K562 (cell line): ENCODE data around the gene PLCL1. TPM values are rescaled to one million over a fixed set of nuclear protein-coding genes. Genes with fewer than 3 reads are reported as not detected.

Source experiments
- ATAC-seq: fragments of 200-7000 bp; cut with Tn5 transposase; 3 replicates; pipeline ENCODE4 v1.9.1; 2020; ENCODE audit warnings: moderate library complexity
- BruUV-seq: library from RNA; stranded (reverse); fragments of 400-500 nt; replicated peaks from 2 replicates; lab custom pipeline; 2021; lab: Mats Ljungman, UMichigan
- CTCF ChIA-PET: fragments of 300-600 bp; formaldehyde crosslinking; extraction: SDS; loops from one replicate; lab custom pipeline; 2021; ENCODE audit warnings: low intra/inter-chr PET ratio; lab: Yijun Ruan, JAX
- POLR2A ChIA-PET: fragments of 300-600, 350-650 bp; sonication (Branson Sonifier 250); formaldehyde crosslinking; extraction: SDS; loops from one replicate; lab custom pipeline; 2021; ENCODE audit warnings: antibody characterized with exemption, inconsistent platforms; lab: Yijun Ruan, JAX
- DNase-seq, 4 experiments: peaks; one replicate each; pipeline versions ENCODE4 v3.0.0 to v3.0.0-alpha.2; 2011 to 2018; ENCODE audit warnings: low spot score in 3 of 4, mixed read lengths in 3 of 4; ENCODE audit errors: extremely low read depth in 1 of 4
- FAIRE-seq: peaks from 2 replicates; lab custom pipeline; 2011; peaks lifted over from hg19 to GRCh38; lab: Jason Lieb, UNC
- H2AFZ ChIP-seq: 2 replicates; pipeline ENCODE4 v1.6.0; 2011; ENCODE audit warnings: low read depth, low read length, control low read depth, inconsistent platforms
- H3K27ac ChIP-seq: fragments of 200-600 bp; 3 replicates; pipeline ENCODE4 v1.8.0; 2011; ENCODE audit warnings: low read depth, mild to moderate bottlenecking, control low read depth, inconsistent platforms, low read length, moderate library complexity, mixed read lengths; ENCODE audit errors: extremely low read depth
- H3K27me3 ChIP-seq, 2 experiments: fragments of 300-600 bp in 1 of 2; 2 replicates in 1 of 2; 3 replicates in 1 of 2; pipeline versions ENCODE4 v1.6.0 to v1.8.0; 2011; ENCODE audit warnings: inconsistent platforms in 2 of 2, low read length in 2 of 2, mild to moderate bottlenecking in 1 of 2, mixed read lengths in 1 of 2, moderate library complexity in 1 of 2; ENCODE audit not compliant: control insufficient read depth in 2 of 2, insufficient read depth in 2 of 2
- H3K36me3 ChIP-seq: fragments of 300-600 bp; 3 replicates; pipeline ENCODE4 v1.8.0; 2011; ENCODE audit warnings: mild to moderate bottlenecking, low read length, inconsistent platforms; ENCODE audit not compliant: control insufficient read depth, insufficient read depth
- H3K4me1 ChIP-seq, 2 experiments: fragments of 200-600 bp in 1 of 2; replicated peaks in 1 of 2; 2 replicates in 1 of 2; 3 replicates in 1 of 2; pipeline versions ENCODE4 v1.5.1 to v1.8.0; 2011; ENCODE audit warnings: inconsistent platforms in 2 of 2, low read length in 2 of 2, mild to moderate bottlenecking in 1 of 2, mixed read lengths in 1 of 2, moderate library complexity in 1 of 2; ENCODE audit not compliant: control insufficient read depth in 2 of 2, insufficient read depth in 2 of 2
- H3K4me2 ChIP-seq: 2 replicates; pipeline ENCODE4 v1.6.1; 2011; ENCODE audit warnings: low read length, control low read depth, inconsistent platforms, mixed read lengths; ENCODE audit not compliant: insufficient read depth
- H3K4me3 ChIP-seq: fragments of 200-600 bp; sonication (generic), shearing (Covaris generic); 2 replicates; pipeline ENCODE4 v1.5.1; 2016; ENCODE audit warnings: control low read depth, inconsistent platforms
- H3K79me2 ChIP-seq: fragments of 200-600 bp; 3 replicates; pipeline ENCODE4 v1.8.0; 2011; ENCODE audit warnings: low read length, inconsistent platforms; ENCODE audit not compliant: control insufficient read depth, insufficient read depth
- H3K9ac ChIP-seq, 2 experiments: 2 replicates each; pipeline versions ENCODE4 v1.6.0 to v1.6.1; 2011; ENCODE audit warnings: low read depth in 2 of 2, low read length in 2 of 2, control low read depth in 1 of 2, inconsistent platforms in 1 of 2, mild to moderate bottlenecking in 1 of 2, mixed read lengths in 1 of 2; ENCODE audit not compliant: insufficient read depth in 1 of 2
- H3K9me1 ChIP-seq: one replicate; pipeline ENCODE4 v1.6.0; 2011; ENCODE audit warnings: inconsistent platforms, mild to moderate bottlenecking, low read length, moderate library complexity; ENCODE audit not compliant: control insufficient read depth, insufficient read depth
- H3K9me3 ChIP-seq: replicated peaks from 2 replicates; pipeline ENCODE4 v1.5.1; 2011; ENCODE audit warnings: low read depth, low read length, inconsistent platforms; ENCODE audit not compliant: control insufficient read depth, insufficient read depth
- H4K20me1 ChIP-seq: replicated peaks from 2 replicates; pipeline ENCODE4 v1.6.1; 2011; ENCODE audit warnings: low read length, inconsistent platforms, mixed read lengths; ENCODE audit not compliant: control insufficient read depth, insufficient read depth
- CBX3 ChIP-seq, 2 experiments: IDR thresholded peaks; 1 replicate in 1 of 2; 2 replicates in 1 of 2; pipeline ENCODE4 v1.6.1; 2012; ENCODE audit warnings: inconsistent platforms in 2 of 2, low read length in 2 of 2, borderline replicate concordance in 1 of 2, control low read depth in 1 of 2
- CCAR2 ChIP-seq: fragments of 200-400 bp; formaldehyde crosslinking; IDR thresholded peaks from 2 replicates; pipeline ENCODE4 v1.6.1; 2017; ENCODE audit warnings: mild to moderate bottlenecking, low read depth, low read length
- HMBOX1 ChIP-seq: sonication (generic); IDR thresholded peaks from 2 replicates; pipeline ENCODE4 v1.6.1; 2016
- PHB ChIP-seq: fragments of 250-450 bp; sonication (Bioruptor Pico); IDR thresholded peaks from 2 replicates; pipeline ENCODE4 v1.5.0; 2021
- SIRT6 ChIP-seq: IDR thresholded peaks from one replicate; pipeline ENCODE4 v1.6.1; 2012; ENCODE audit warnings: low read depth, mild to moderate bottlenecking, control low read depth, inconsistent platforms, low read length, moderate library complexity
- TAF9B ChIP-seq: fragments of 450-650 bp; IDR thresholded peaks from 2 replicates; pipeline ENCODE4 v1.6.1; 2018; ENCODE audit warnings: mild to moderate bottlenecking; ENCODE audit not compliant: partially characterized antibody
- U2AF2 ChIP-seq: fragments of 200-400 bp; formaldehyde crosslinking; optimal IDR thresholded peaks from 2 replicates; pipeline ENCODE3; 2017; ENCODE audit warnings: low read depth, mild to moderate bottlenecking, low read length
- YBX1 ChIP-seq: fragments of 450-650 bp; IDR thresholded peaks from 2 replicates; pipeline ENCODE4 v1.7.1; 2016; ENCODE audit warnings: mild to moderate bottlenecking
- ZNF121 ChIP-seq: sonication (generic); formaldehyde crosslinking; conservative IDR thresholded peaks from 2 replicates; pipeline ENCODE4 v1.8.0; 2022; ENCODE audit warnings: missing genetic modification reagents
- ZNF316 ChIP-seq: fragments of 450-650 bp; IDR thresholded peaks from 2 replicates; pipeline ENCODE4 v1.6.1; 2016
- WGBS: fragments of 100-300 bp; shearing (Covaris generic); methylation state at CpG from one replicate; pipeline ENCODE4 v1.1.6; 2016; ENCODE audit warnings: low coverage, mixed read lengths; ENCODE audit not compliant: insufficient coverage; ENCODE audit errors: missing lambda C conversion rate; 5-methylcytosine and 5-hydroxymethylcytosine counted together
- in situ Hi-C: fragments of 300-500 bp; cut with MboI; formaldehyde crosslinking; loops from 4 replicates; pipeline ENCODE4 v1.15.0; 2018; ENCODE audit warnings: inconsistent platforms, mixed read lengths
- intact Hi-C: fragments of 100-400 bp; cut with micrococcal nuclease; formaldehyde crosslinking; loops from 2 replicates; pipeline ENCODE4 v1.14.2; 2022
- polyA plus RNA-seq, 8 experiments: library from polyadenylated mRNA; depleted of rRNA in 4 of 8; stranded (reverse) in 5 of 8; unstranded in 3 of 8; fragments of >200 nt; fragmentation: Nextera tagmentation in 2 of 8; fragmentation: Illumina TruSeq in 1 of 8; extraction: Ambion mirVana in 2 of 8; extraction: Trizol in 1 of 8; gene quantifications; 2 replicates each; pipeline versions ENCODE4 v1.2.1 to v1.2.3, GENCODE V29; 2011 to 2014; ENCODE audit warnings: inconsistent platforms in 1 of 8, missing spikeins in 1 of 8
- total RNA-seq, 7 experiments: library from RNA; depleted of rRNA in 6 of 7; stranded (reverse); fragments of >200 nt in 6 of 7; fragmentation: Illumina TruSeq in 2 of 7; extraction: Trizol in 2 of 7; gene quantifications; 2 replicates each; pipeline versions ENCODE4 v1.2.1 to v1.2.3, GENCODE V29; 2011 to 2021; ENCODE audit warnings: low replicate concordance in 1 of 7
- TF ChIP-seq, protein P1 (sequence below), 3 experiments: IDR thresholded peaks in 2 of 3; conservative IDR thresholded peaks in 1 of 3; 2 replicates each; pipeline ENCODE4 v1.5.1; 2011 to 2012; ENCODE audit warnings: low read length in 3 of 3, mild to moderate bottlenecking in 3 of 3, control low read depth in 2 of 3, improper control_type of control experiment in 1 of 3, inconsistent platforms in 1 of 3, low read depth in 1 of 3, mixed read lengths in 1 of 3, moderate library complexity in 1 of 3; ENCODE audit not compliant: insufficient read depth in 2 of 3

The PLCL1 gene
- total and polyA plus RNA-seq, 9 of the 15 experiments (the other 6 are each of a cell fraction or from before 2014, with no cell fraction given), result 2.0 to 17.7 (median 8.6) TPM

DNA sequence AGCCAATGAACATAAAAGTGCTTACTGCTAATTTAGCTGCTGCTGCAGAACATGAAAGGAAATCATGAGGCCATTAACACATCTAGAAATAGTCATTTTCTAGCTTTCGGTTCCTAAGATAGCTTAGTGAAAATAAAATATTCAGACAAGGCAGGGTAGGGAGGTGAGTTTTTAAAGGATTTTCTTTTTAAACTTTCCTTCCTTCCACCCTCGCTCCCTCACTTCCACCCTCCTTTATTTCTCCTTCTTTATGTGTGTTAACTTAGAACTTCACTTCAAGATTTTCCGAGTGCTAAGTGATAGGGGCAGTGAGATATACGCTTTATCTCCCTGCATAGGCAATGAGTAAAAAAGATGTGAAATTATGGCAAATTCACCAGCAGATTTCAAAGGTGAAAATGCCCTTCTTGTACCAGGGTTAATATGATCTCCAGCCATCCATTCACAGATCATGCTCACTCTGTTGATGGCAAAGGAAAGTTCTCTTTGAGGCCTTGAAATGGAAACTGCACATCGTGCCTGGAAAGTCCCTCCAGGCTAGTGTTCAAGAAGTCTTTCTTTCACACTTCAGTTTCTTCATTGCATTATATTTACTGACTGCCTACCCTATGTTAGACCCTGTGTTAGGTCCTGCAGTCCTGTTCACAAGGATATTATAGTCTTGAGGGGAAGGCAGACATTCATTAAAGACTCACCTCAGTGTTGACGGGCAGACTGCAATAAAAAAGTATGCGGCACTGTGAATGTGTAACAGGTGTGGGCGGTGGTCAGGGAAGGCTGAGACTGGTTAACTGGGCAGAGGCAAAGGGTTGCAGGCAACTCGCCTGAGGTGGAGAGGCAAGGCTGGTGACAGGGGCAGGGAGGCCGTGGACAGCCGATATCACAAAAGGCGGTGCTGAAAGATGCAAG lies 200.8 kb downstream of the PLCL1 start:
- DNase-seq (no peak), ATAC-seq (peak; percentile 68)
- BruUV-seq, result no TSS peak
- H4K20me1 ChIP-seq, result no peaks in the 10 kb centered on the region
- TF ChIP-seq PHB (CRISPR knock-in tag) (no peak), ZNF121 (no peak), CCAR2 (no peak), CBX3 (IDR thresholded peaks at IDR 0.05; ENCODE audit: borderline replicate concordance in 1 of 2, low read length in 2 of 2) (no peak), TAF9B (no peak), U2AF2 (no peak), ZNF316 (0 out of 2 replicates have a peak, but pooled peaks have one; percentile 4), YBX1 (no peak), HMBOX1 (0 out of 2 replicates have a peak, but pooled peaks have one; percentile 15), SIRT6 (no peak)
- TF ChIP-seq, protein P1, sequence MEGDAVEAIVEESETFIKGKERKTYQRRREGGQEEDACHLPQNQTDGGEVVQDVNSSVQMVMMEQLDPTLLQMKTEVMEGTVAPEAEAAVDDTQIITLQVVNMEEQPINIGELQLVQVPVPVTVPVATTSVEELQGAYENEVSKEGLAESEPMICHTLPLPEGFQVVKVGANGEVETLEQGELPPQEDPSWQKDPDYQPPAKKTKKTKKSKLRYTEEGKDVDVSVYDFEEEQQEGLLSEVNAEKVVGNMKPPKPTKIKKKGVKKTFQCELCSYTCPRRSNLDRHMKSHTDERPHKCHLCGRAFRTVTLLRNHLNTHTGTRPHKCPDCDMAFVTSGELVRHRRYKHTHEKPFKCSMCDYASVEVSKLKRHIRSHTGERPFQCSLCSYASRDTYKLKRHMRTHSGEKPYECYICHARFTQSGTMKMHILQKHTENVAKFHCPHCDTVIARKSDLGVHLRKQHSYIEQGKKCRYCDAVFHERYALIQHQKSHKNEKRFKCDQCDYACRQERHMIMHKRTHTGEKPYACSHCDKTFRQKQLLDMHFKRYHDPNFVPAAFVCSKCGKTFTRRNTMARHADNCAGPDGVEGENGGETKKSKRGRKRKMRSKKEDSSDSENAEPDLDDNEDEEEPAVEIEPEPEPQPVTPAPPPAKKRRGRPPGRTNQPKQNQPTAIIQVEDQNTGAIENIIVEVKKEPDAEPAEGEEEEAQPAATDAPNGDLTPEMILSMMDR (IDR thresholded peaks at IDR 0.05 in 2 of 3, conservative IDR thresholded peaks at IDR 0.05 in 1 of 3; ENCODE audit: insufficient read depth in 2 of 3, low read depth in 1 of 3, low read length in 3 of 3), result no peak
- TF ChIP-seq, all 486 proteins: peak for 2
- WGBS, result 53% methylated on average over 12 of the region's 12 CpGs
- Histone ChIP-seq H3K4me1 (peaks cover 0 to 22% of the 10 kb centered on the region in 2 experiments; a peak in 4 of 5 replicates), H3K4me2 (peak overlapping the region; percentile 59), H3K9ac (peak overlapping the region in 1 of 2 experiments; percentile 57; a peak in 1 of 4 replicates), H3K27ac (peak overlapping the region; percentile 35; the same call in 2 of the 3 replicates), H3K79me2 (peaks cover 46% of the 10 kb centered on the region; the same call in 2 of the 3 replicates), H3K4me3 (no peak overlapping the region), H3K36me3 (no peaks in the 10 kb centered on the region), H3K9me3 (no peaks in the 10 kb centered on the region; the same call in 1 of the 2 replicates), H2AFZ (peak overlapping the region; percentile 63), H3K9me1 (no peaks in the 10 kb centered on the region), H3K27me3 (no peaks in the 10 kb centered on the region)
- CTCF ChIA-PET, result no interaction called here
- in situ Hi-C loops, result no loop called here
- POLR2A ChIA-PET, result interaction anchor here (0.8 to 2.3 kb wide), 2 partner anchors 8 to 12 kb away, joined by 5 to 10 read pairs; no protein-coding TSS in a partner anchor
- intact Hi-C loops, result no loop called here
- no peak for FAIRE-seq
